Keratinocyte (primary cell): ENCODE measurements around the gene SEBOX.

Experiments used
- EZH2 ChIP-seq: IDR thresholded peaks from one replicate; pipeline ENCODE4 v1.6.1; 2012; ENCODE audit warnings: inconsistent platforms, mild to moderate bottlenecking, low read length, moderate library complexity
- TF ChIP-seq, protein P1 (sequence below), 3 experiments: IDR thresholded peaks in 1 of 3; conservative IDR thresholded peaks in 1 of 3; optimal IDR thresholded peaks in 1 of 3; 2 replicates in 2 of 3; 3 replicates in 1 of 3; pipeline versions ENCODE3 to v1.5.1; 2011; ENCODE audit warnings: low read length in 3 of 3, mild to moderate bottlenecking in 3 of 3, moderate library complexity in 2 of 3, control low read depth in 1 of 3, inconsistent platforms in 1 of 3; ENCODE audit not compliant: insufficient read depth in 2 of 3; ENCODE audit errors: extremely low read depth in 1 of 3

DNA sequence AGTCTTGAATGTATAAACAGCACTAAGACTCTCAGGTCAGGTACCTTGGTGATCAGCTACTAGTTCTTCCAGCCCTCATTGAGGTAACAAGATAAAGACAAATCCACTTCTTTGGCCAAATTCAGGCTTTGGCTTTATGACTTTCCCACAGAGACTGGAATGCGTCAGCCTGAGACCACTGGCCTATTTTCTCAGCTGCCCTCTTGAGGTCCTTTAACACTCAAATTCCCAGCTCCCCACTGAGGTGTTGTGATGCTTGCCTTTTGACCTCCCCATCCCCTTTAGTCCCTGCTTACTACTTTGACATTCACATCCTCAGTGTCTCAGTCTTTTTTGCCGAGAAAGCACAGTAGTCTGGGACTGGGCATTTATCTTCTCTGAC is 18.8 kb downstream of the SEBOX start:
- TF ChIP-seq EZH2: no peak
- TF ChIP-seq, protein P1, sequence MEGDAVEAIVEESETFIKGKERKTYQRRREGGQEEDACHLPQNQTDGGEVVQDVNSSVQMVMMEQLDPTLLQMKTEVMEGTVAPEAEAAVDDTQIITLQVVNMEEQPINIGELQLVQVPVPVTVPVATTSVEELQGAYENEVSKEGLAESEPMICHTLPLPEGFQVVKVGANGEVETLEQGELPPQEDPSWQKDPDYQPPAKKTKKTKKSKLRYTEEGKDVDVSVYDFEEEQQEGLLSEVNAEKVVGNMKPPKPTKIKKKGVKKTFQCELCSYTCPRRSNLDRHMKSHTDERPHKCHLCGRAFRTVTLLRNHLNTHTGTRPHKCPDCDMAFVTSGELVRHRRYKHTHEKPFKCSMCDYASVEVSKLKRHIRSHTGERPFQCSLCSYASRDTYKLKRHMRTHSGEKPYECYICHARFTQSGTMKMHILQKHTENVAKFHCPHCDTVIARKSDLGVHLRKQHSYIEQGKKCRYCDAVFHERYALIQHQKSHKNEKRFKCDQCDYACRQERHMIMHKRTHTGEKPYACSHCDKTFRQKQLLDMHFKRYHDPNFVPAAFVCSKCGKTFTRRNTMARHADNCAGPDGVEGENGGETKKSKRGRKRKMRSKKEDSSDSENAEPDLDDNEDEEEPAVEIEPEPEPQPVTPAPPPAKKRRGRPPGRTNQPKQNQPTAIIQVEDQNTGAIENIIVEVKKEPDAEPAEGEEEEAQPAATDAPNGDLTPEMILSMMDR (optimal IDR thresholded peaks at IDR 0.05 in 1 of 3, IDR thresholded peaks at IDR 0.05 in 1 of 3, conservative IDR thresholded peaks at IDR 0.05 in 1 of 3; ENCODE audit: extremely low read depth in 1 of 3, insufficient read depth in 2 of 3, low read length in 3 of 3): no peak
